T-cell (primary cell): Measurements from ENCODE around the gene FAM221A. TPM values are rescaled to one million over a fixed set of nuclear protein-coding genes. Genes with fewer than 3 reads are reported as not detected.
"Not testable (repeated sequence)": the region's sequence is repeated elsewhere in the genome, so short reads cannot be mapped to it uniquely, and the experiment has no call there.

ENCODE experiments used
- ATAC-seq, 4 experiments: fragments of 200-7000 bp in 3 of 4; fragments of 150-1000 bp in 1 of 4; cut with Tn5 transposase; replicated peaks in 1 of 4; 1 replicate in 3 of 4; 2 replicates in 1 of 4; pipeline ENCODE4 v1.10.0; 2021; ENCODE audit warnings: moderate library complexity in 3 of 4, mild to moderate bottlenecking in 2 of 4, moderate number of reproducible peaks in 1 of 4
- CTCF ChIA-PET, 2 donors: fragments of 300-600 bp; sonication (Branson Sonifier 250); formaldehyde crosslinking; loops; one replicate each; lab custom pipeline; 2022; ENCODE audit warnings: antibody characterized with exemption in 2 of 2; lab: Charles Lee
- POLR2A ChIA-PET, 2 donors: fragments of 300-600 bp; sonication (Branson Sonifier 250); formaldehyde crosslinking; loops; one replicate each; lab custom pipeline; 2022; ENCODE audit warnings: antibody characterized with exemption in 2 of 2; lab: Charles Lee
- DNase-seq, 35 experiments: peaks; one replicate each; pipeline versions ENCODE4 v3.0.0 to v3.0.0-alpha.2; 2013 to 2023
- H3K27ac ChIP-seq: one replicate; pipeline ENCODE4 v1.5.1; 2013; ENCODE audit warnings: low read length
- H3K27me3 ChIP-seq, 2 experiments: replicated peaks in 1 of 2; 1 replicate in 1 of 2; 2 replicates in 1 of 2; pipeline versions ENCODE4 v1.6.1 to v1.7.0; 2013; ENCODE audit warnings: low read length in 1 of 2, mixed read lengths in 1 of 2; ENCODE audit not compliant: control insufficient read depth in 2 of 2, insufficient read depth in 2 of 2; ENCODE audit errors: extremely low read depth in 1 of 2
- H3K36me3 ChIP-seq, 2 donors: 1 replicate in 1 of 2; 2 replicates in 1 of 2; pipeline versions ENCODE4 v1.6.1 to v1.7.0; 2013; ENCODE audit warnings: low read length in 1 of 2; ENCODE audit not compliant: control insufficient read depth in 2 of 2, insufficient read depth in 1 of 2; ENCODE audit errors: extremely low read depth in 1 of 2
- H3K4me1 ChIP-seq, 2 experiments: 1 replicate in 1 of 2; 2 replicates in 1 of 2; pipeline versions ENCODE4 v1.6.1 to v1.7.0; 2013; ENCODE audit warnings: low read length in 2 of 2, mixed read lengths in 1 of 2; ENCODE audit not compliant: insufficient read depth in 2 of 2, control insufficient read depth in 1 of 2; ENCODE audit errors: extremely low read depth in 1 of 2
- H3K4me3 ChIP-seq, 2 donors: 1 replicate in 1 of 2; 2 replicates in 1 of 2; pipeline versions ENCODE4 v1.5.1 to v1.7.0; 2013; ENCODE audit warnings: mild to moderate bottlenecking in 2 of 2, low read length in 1 of 2, moderate library complexity in 1 of 2; ENCODE audit not compliant: control insufficient read depth in 1 of 2; ENCODE audit errors: extremely low read depth in 1 of 2
- H3K9me3 ChIP-seq: 2 replicates; pipeline ENCODE4 v1.7.0; 2013
- H3K27ac Mint-ChIP-seq, 2 donors: one replicate each; pipeline ENCODE4 v1.8.0; 2020 to 2021; ENCODE audit warnings: mild to moderate bottlenecking in 2 of 2, mixed read lengths in 2 of 2
- H3K27me3 Mint-ChIP-seq, 2 donors: one replicate each; pipeline ENCODE4 v1.8.0; 2021 to 2022; ENCODE audit warnings: mixed read lengths in 2 of 2
- H3K36me3 Mint-ChIP-seq: one replicate; pipeline ENCODE4 v1.8.0; 2021; ENCODE audit warnings: mixed read lengths
- H3K4me1 Mint-ChIP-seq, 3 donors: one replicate each; pipeline ENCODE4 v1.8.0; 2020 to 2022; ENCODE audit warnings: mixed read lengths in 3 of 3, mild to moderate bottlenecking in 1 of 3
- H3K4me3 Mint-ChIP-seq, 3 donors: one replicate each; pipeline ENCODE4 v1.8.0; 2020 to 2022; ENCODE audit warnings: mild to moderate bottlenecking in 3 of 3, mixed read lengths in 3 of 3, moderate library complexity in 3 of 3
- H3K9me3 Mint-ChIP-seq, 3 donors: one replicate each; pipeline ENCODE4 v1.8.0; 2020 to 2022; ENCODE audit warnings: mixed read lengths in 3 of 3
- WGBS: methylation state at CpG from one replicate; pipeline ENCODE4 v1.1.5; 2013; ENCODE audit warnings: missing lambda C conversion rate; ENCODE audit not compliant: insufficient coverage; 5-methylcytosine and 5-hydroxymethylcytosine counted together
- total RNA-seq, 35 experiments: library from RNA in 6 of 35; stranded (reverse) in 6 of 35; fragments of 120-200 nt in 1 of 35; gene quantifications; one replicate each; pipeline versions ENCODE4 v1.2.1 to v1.2.4 and lab custom pipeline; 2013 to 2026

The FAM221A gene
- total RNA-seq, 5 donors from 2014 or later (not counting 1 experiment from before 2014, with no cell fraction given) = 5.3 to 7.8 (median 6.3) TPM

DNA sequence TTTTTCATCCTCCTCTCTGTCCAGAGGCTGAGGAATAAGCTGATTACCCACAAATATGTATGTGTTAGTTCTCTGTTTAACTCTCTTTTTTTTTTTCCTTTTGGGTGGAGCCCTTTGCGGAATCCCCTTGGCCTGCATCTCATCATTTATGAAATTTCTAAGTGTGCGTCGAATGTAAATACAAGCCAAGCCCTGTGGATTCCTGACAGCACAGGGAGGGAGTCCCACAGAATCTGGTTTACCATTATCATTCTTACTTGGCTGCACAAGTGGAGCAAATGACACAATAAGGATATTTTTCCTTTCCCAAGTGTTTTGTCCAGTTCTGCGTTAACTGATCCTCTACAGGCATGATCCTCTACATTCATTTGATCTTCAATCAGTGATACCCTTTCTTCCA lies 41.5 kb downstream of the FAM221A start:
- Mint-ChIP-seq H3K4me1 (no peaks in the 10 kb centered on the region), H3K27me3 (no peaks in the 10 kb centered on the region), H3K27ac (no peak overlapping the region), H3K36me3 (no peaks in the 10 kb centered on the region), H3K4me3 (no peak overlapping the region), H3K9me3 (no peaks in the 10 kb centered on the region)
- WGBS = 100% methylated on average over 1 of the region's 4 CpGs
- ATAC-seq (no peak), DNase-seq (no peak)
- ChIA-PET POLR2A (no interaction called here), CTCF (interaction anchor here (0.5 to 1.1 kb wide), 3 partner anchors 12 to 667 kb away, joined by 3 to 4 read pairs (median 3); no protein-coding TSS in a partner anchor)
- Histone ChIP-seq H3K9me3 (no peaks in the 10 kb centered on the region), H3K4me1 (no peaks in the 10 kb centered on the region), H3K27me3 (no peaks in the 10 kb centered on the region), H3K36me3 (no peaks in the 10 kb centered on the region), H3K27ac (no peak overlapping the region), H3K4me3 (no peak overlapping the region)

- H3K4me3 ChIP-seq, H3K9me3 Mint-ChIP-seq, POLR2A ChIA-PET, ATAC-seq, H3K36me3 ChIP-seq, H3K9me3 ChIP-seq, H3K27me3 Mint-ChIP-seq, H3K27ac Mint-ChIP-seq, H3K36me3 Mint-ChIP-seq, CTCF ChIA-PET, H3K27ac ChIP-seq, H3K27me3 ChIP-seq, H3K4me3 Mint-ChIP-seq, H3K4me1 ChIP-seq, H3K4me1 Mint-ChIP-seq: not testable (repeated sequence)
- peak in 1 of 35 experiments; percentile 1 for DNase-seq
- WGBS = 88% methylated on average over 17 of the region's 21 CpGs
These were observed 42.7 kb downstream of the FAM221A start for GRCh38 chr7:23722587-23723216.

GRCh38 chr7:23724113-23724512 lies 44.1 kb downstream of the FAM221A start:
- H3K36me3 Mint-ChIP-seq, ATAC-seq: not testable (repeated sequence)
- 87% methylated on average over 2 of the region's 4 CpGs for WGBS

GRCh38 chr7:23742051-23742450 lies 62.1 kb downstream of the FAM221A start:
- H3K9me3 ChIP-seq = no peaks in the 10 kb centered on the region
- H3K9me3 Mint-ChIP-seq = peaks cover 18 to 30% (median 20%) of the 10 kb centered on the region in 3 donors
- H3K36me3 Mint-ChIP-seq = peaks cover 24% of the 10 kb centered on the region

More at GRCh38 chr7:23724113-23724512, 44.1 kb downstream of the FAM221A start:
- H3K4me3 Mint-ChIP-seq, H3K27me3 ChIP-seq, H3K27ac Mint-ChIP-seq, H3K4me1 Mint-ChIP-seq, DNase-seq, H3K4me1 ChIP-seq, H3K27ac ChIP-seq, H3K9me3 ChIP-seq, H3K27me3 Mint-ChIP-seq, H3K9me3 Mint-ChIP-seq, H3K36me3 ChIP-seq, POLR2A ChIA-PET, H3K4me3 ChIP-seq: not testable (repeated sequence)
- CTCF ChIA-PET = interaction anchor here in 1 of 2 donors (1.0 kb wide), 1 partner anchor 12 kb away, joined by 3 read pairs; no protein-coding TSS in a partner anchor

DNA sequence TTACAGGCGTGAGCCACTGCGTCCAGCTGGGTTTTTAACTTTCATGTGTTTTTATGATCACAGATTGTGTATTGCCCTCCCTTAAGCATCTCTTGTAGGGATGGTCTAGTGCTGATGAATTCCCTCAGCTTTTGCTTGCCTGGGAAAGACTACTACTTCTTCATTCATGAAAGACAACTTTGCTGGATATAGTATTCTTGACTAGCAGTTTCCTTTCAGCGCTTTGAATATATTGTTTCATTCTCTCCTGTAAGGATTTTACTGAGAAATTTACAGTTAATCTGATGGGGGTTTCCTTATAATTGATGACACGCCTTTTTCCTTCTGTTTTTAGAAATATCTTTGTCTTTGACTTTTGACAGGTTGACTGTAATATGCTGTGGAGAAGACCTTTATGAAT lies 63.2 kb downstream of the FAM221A start:
- Histone ChIP-seq H3K9me3 (no peaks in the 10 kb centered on the region), H3K36me3 (no peaks in the 10 kb centered on the region), H3K27ac (no peak overlapping the region), H3K4me1 (no peaks in the 10 kb centered on the region), H3K27me3 (no peaks in the 10 kb centered on the region), H3K4me3 (no peak overlapping the region)
- CTCF ChIA-PET = no interaction called here
- no peak overlapping the region for H3K27ac Mint-ChIP-seq
- WGBS = no CpG with 5 or more reads among the region's 4 CpGs
- H3K9me3 Mint-ChIP-seq = peaks cover 18 to 30% (median 20%) of the 10 kb centered on the region in 3 donors
- H3K4me3 Mint-ChIP-seq = no peak overlapping the region
- no peak for DNase-seq
- H3K36me3 Mint-ChIP-seq = peaks cover 28% of the 10 kb centered on the region
- H3K27me3 Mint-ChIP-seq = peaks cover 0 to 4% of the 10 kb centered on the region in 2 donors
- POLR2A ChIA-PET = no interaction called here
- H3K4me1 Mint-ChIP-seq = no peaks in the 10 kb centered on the region
- no peak for ATAC-seq

More at GRCh38 chr7:23742051-23742450, 62.1 kb downstream of the FAM221A start:
- Mint-ChIP-seq H3K4me3 (no peak overlapping the region), H3K4me1 (no peaks in the 10 kb centered on the region), H3K27ac (no peak overlapping the region), H3K27me3 (peaks cover 0 to 4% of the 10 kb centered on the region in 2 donors)
- no peaks in the 10 kb centered on the region for H3K36me3 ChIP-seq
- no peak for ATAC-seq
- POLR2A ChIA-PET = no interaction called here
- no peaks in the 10 kb centered on the region for H3K27me3 ChIP-seq
- H3K4me3 ChIP-seq = no peak overlapping the region
- no peak for DNase-seq
- H3K27ac ChIP-seq = no peak overlapping the region
- no peaks in the 10 kb centered on the region for H3K4me1 ChIP-seq
- CTCF ChIA-PET = no interaction called here

DNA sequence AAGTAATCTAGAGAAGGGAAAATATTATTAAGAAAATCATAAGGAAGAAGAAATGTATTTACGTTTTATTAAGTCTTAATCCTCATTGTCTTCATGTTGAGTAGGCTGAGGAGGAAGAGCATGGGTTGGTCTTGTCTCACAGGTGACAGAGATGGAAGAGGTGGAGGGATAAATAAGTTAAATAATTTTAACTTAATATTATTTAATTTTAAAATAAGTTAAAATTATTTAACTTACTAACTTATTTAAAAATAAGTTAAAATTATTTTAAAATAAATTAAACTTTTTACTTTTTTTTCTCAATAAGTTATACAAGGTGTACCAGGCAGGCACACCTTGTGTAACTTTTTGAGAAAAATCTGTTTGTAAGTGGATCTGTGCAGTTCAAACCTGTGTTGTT lies 66.6 kb downstream of the FAM221A start:
- no peak overlapping the region for H3K27ac Mint-ChIP-seq
- ATAC-seq (no peak), DNase-seq (no peak)
- H3K9me3 Mint-ChIP-seq = peaks cover 18 to 30% (median 20%) of the 10 kb centered on the region in 3 donors
- H3K36me3 Mint-ChIP-seq = peaks cover 32% of the 10 kb centered on the region
- H3K4me3 ChIP-seq = no peak overlapping the region
- no peak overlapping the region for H3K4me3 Mint-ChIP-seq
- H3K27me3 Mint-ChIP-seq = no peaks in the 10 kb centered on the region
- no peaks in the 10 kb centered on the region for H3K9me3 ChIP-seq
- ChIA-PET CTCF (no interaction called here), POLR2A (no interaction called here)
- no peaks in the 10 kb centered on the region for H3K36me3 ChIP-seq
- H3K27ac ChIP-seq = no peak overlapping the region
- H3K4me1 ChIP-seq = no peaks in the 10 kb centered on the region
- H3K27me3 ChIP-seq = no peaks in the 10 kb centered on the region
- H3K4me1 Mint-ChIP-seq = no peaks in the 10 kb centered on the region
- no CpG with 5 or more reads among the region's 1 CpG for WGBS
